Measurements from ENCODE around the gene TUFT1.

GRCh38 chr1:151511636-151512215, 28.4 kb upstream of the TUFT1 start:
- TF ChIP-seq CTCF (IDR thresholded peaks at IDR 0.05) (no peak), EP300 (IDR thresholded peaks at IDR 0.05) (no peak)
